ENCODE data around the gene PALLD. TPM values are rescaled to one million over a fixed set of nuclear protein-coding genes. Genes with fewer than 3 reads are reported as not detected.

The PALLD gene
- total and polyA plus RNA-seq, 2 experiments from 2014 or later, result 157 to 178 TPM

GRCh38 chr4:168630445-168631187 lies 133.8 kb downstream of the PALLD start:
- DNase-seq (ENCODE audit: low read depth in 1 of 2, low spot score in 1 of 2), result peak in 1 of 2 donors; percentile 52
- no peaks in the 10 kb centered on the region for H3K9me3 ChIP-seq (ENCODE audit: low read depth)
- TF ChIP-seq CTCF (IDR thresholded peaks at IDR 0.05; ENCODE audit: low read depth, low read length), result no peak
- peaks cover 41% of the 10 kb centered on the region for H3K4me1 ChIP-seq (ENCODE audit: low read depth)
- no peaks in the 10 kb centered on the region for H3K36me3 ChIP-seq
- peak overlapping the region; percentile 74 for H3K27ac ChIP-seq
- peak overlapping the region; percentile 49 for H3K4me3 ChIP-seq
- no peaks in the 10 kb centered on the region for H3K27me3 ChIP-seq

GRCh38 chr4:168631241-168632162 lies 134.7 kb downstream of the PALLD start:
- TF ChIP-seq CTCF (IDR thresholded peaks at IDR 0.05; ENCODE audit: low read depth, low read length), result peak; percentile 57
- DNase-seq (ENCODE audit: low read depth in 1 of 2, low spot score in 1 of 2), result peak; percentile 77 to 93
- no peaks in the 10 kb centered on the region for H3K36me3 ChIP-seq
- no peaks in the 10 kb centered on the region for H3K27me3 ChIP-seq
- peak overlapping the region; percentile 49 for H3K4me3 ChIP-seq
- H3K27ac ChIP-seq, result peak overlapping the region; percentile 74
- H3K9me3 ChIP-seq (ENCODE audit: low read depth), result no peaks in the 10 kb centered on the region
- H3K4me1 ChIP-seq (ENCODE audit: low read depth), result peaks cover 42% of the 10 kb centered on the region

- Histone ChIP-seq H3K4me3 (peak overlapping the region; percentile 49), H3K4me1 (ENCODE audit: low read depth) (peaks cover 46% of the 10 kb centered on the region), H3K9me3 (ENCODE audit: low read depth) (no peaks in the 10 kb centered on the region), H3K27me3 (no peaks in the 10 kb centered on the region), H3K36me3 (no peaks in the 10 kb centered on the region), H3K27ac (peak overlapping the region; percentile 74)
- TF ChIP-seq CTCF (IDR thresholded peaks at IDR 0.05; ENCODE audit: low read depth, low read length), result no peak
- DNase-seq (ENCODE audit: low read depth in 1 of 2, low spot score in 1 of 2), result peak in 1 of 2 donors; percentile 46
These were observed 135.5 kb downstream of the PALLD start for GRCh38 chr4:168632301-168632725.

GRCh38 chr4:168633064-168633463 lies 136.2 kb downstream of the PALLD start:
- H3K4me1 ChIP-seq (ENCODE audit: low read depth), result peaks cover 40% of the 10 kb centered on the region
- peak overlapping the region; percentile 19 for H3K27ac ChIP-seq

More at GRCh38 chr4:168633064-168633463, 136.2 kb downstream of the PALLD start:
- no peak for TF ChIP-seq CTCF (IDR thresholded peaks at IDR 0.05; ENCODE audit: low read depth, low read length)
- no peaks in the 10 kb centered on the region for H3K27me3 ChIP-seq
- no peaks in the 10 kb centered on the region for H3K36me3 ChIP-seq
- H3K9me3 ChIP-seq (ENCODE audit: low read depth), result no peaks in the 10 kb centered on the region
- peak overlapping the region; percentile 49 for H3K4me3 ChIP-seq
- no peak for DNase-seq (ENCODE audit: low read depth in 1 of 2, low spot score in 1 of 2)

Data from cardiac muscle cell (in vitro differentiated cells and primary cell).